HUES6 (cell line): ENCODE results near the gene DCBLD1.
"Not testable (repeated sequence)": the region's sequence is repeated elsewhere in the genome, so short reads cannot be mapped to it uniquely, and the experiment has no call there.

Source experiments
- H3K27ac ChIP-seq: 2 replicates; pipeline ENCODE4 v1.7.0; 2013; ENCODE audit warnings: low read depth, mild to moderate bottlenecking, low read length, inconsistent platforms
- H3K27me3 ChIP-seq: 2 replicates; pipeline ENCODE4 v1.6.1; 2013; ENCODE audit warnings: low read length; ENCODE audit not compliant: control insufficient read depth, insufficient read depth
- H3K36me3 ChIP-seq: 2 replicates; pipeline ENCODE4 v1.6.1; 2013; ENCODE audit warnings: low read length; ENCODE audit not compliant: control insufficient read depth, insufficient read depth
- H3K4me1 ChIP-seq: 2 replicates; pipeline ENCODE4 v1.6.1; 2013; ENCODE audit warnings: low read length; ENCODE audit not compliant: control insufficient read depth, insufficient read depth
- H3K4me3 ChIP-seq: 2 replicates; pipeline ENCODE4 v1.5.1; 2013; ENCODE audit warnings: low read depth, low read length
- H3K9ac ChIP-seq: one replicate; pipeline ENCODE4 v1.6.1; 2013; ENCODE audit warnings: mild to moderate bottlenecking, low read length
- H3K9me3 ChIP-seq: 2 replicates; pipeline ENCODE4 v1.6.1; 2013; ENCODE audit warnings: low read depth, low read length; ENCODE audit not compliant: control insufficient read depth, insufficient read depth

DCBLD1 gene

GRCh38 chr6:117512987-117513573, 30.6 kb downstream of the DCBLD1 start:
- H3K4me1 ChIP-seq = no peaks in the 10 kb centered on the region; the same call in 1 of the 2 replicates
- no peaks in the 10 kb centered on the region for H3K36me3 ChIP-seq
- H3K4me3 ChIP-seq = no peak overlapping the region
- H3K27ac ChIP-seq = no peak overlapping the region
- H3K9me3 ChIP-seq = no peaks in the 10 kb centered on the region
- no peak overlapping the region for H3K9ac ChIP-seq
- H3K27me3 ChIP-seq = no peaks in the 10 kb centered on the region

- H3K9ac ChIP-seq = no peak overlapping the region
- no peaks in the 10 kb centered on the region for H3K9me3 ChIP-seq
- no peak overlapping the region for H3K4me3 ChIP-seq
- no peaks in the 10 kb centered on the region; the same call in 1 of the 2 replicates for H3K4me1 ChIP-seq
- H3K36me3 ChIP-seq = no peaks in the 10 kb centered on the region
- no peaks in the 10 kb centered on the region for H3K27me3 ChIP-seq
- H3K27ac ChIP-seq = no peak overlapping the region
Measured at GRCh38 chr6:117513778-117514365, 31.4 kb downstream of the DCBLD1 start.

GRCh38 chr6:117514655-117515054, 32.2 kb downstream of the DCBLD1 start:
- Histone ChIP-seq H3K9ac (no peak overlapping the region), H3K4me3 (no peak overlapping the region), H3K27me3 (no peaks in the 10 kb centered on the region), H3K4me1 (no peaks in the 10 kb centered on the region; the same call in 1 of the 2 replicates), H3K27ac (no peak overlapping the region), H3K9me3 (no peaks in the 10 kb centered on the region), H3K36me3 (no peaks in the 10 kb centered on the region)

GRCh38 chr6:117515326-117515725, 32.9 kb downstream of the DCBLD1 start:
- no peaks in the 10 kb centered on the region for H3K27me3 ChIP-seq
- H3K36me3 ChIP-seq = no peaks in the 10 kb centered on the region
- H3K9me3 ChIP-seq = no peaks in the 10 kb centered on the region
- H3K4me3 ChIP-seq = no peak overlapping the region
- H3K4me1 ChIP-seq = no peaks in the 10 kb centered on the region; the same call in 1 of the 2 replicates
- no peak overlapping the region for H3K27ac ChIP-seq
- H3K9ac ChIP-seq = no peak overlapping the region

GRCh38 chr6:117517995-117518394, 35.5 kb downstream of the DCBLD1 start:
- not testable (repeated sequence) for H3K27me3 ChIP-seq, H3K36me3 ChIP-seq, H3K4me1 ChIP-seq

GRCh38 chr6:117518870-117519269, 36.4 kb downstream of the DCBLD1 start:
- Histone ChIP-seq H3K9me3 (no peaks in the 10 kb centered on the region), H3K9ac (no peak overlapping the region), H3K27ac (no peak overlapping the region), H3K4me3 (no peak overlapping the region), H3K36me3 (no peaks in the 10 kb centered on the region), H3K4me1 (no peaks in the 10 kb centered on the region), H3K27me3 (no peaks in the 10 kb centered on the region)

More at GRCh38 chr6:117517995-117518394, 35.5 kb downstream of the DCBLD1 start:
- H3K9me3 ChIP-seq, H3K9ac ChIP-seq, H3K27ac ChIP-seq, H3K4me3 ChIP-seq: not testable (repeated sequence)

- H3K9me3 ChIP-seq = no peaks in the 10 kb centered on the region
- H3K27ac ChIP-seq = no peak overlapping the region
- H3K4me3 ChIP-seq = no peak overlapping the region
- H3K9ac ChIP-seq = no peak overlapping the region
- no peaks in the 10 kb centered on the region for H3K27me3 ChIP-seq
- no peaks in the 10 kb centered on the region for H3K36me3 ChIP-seq
- H3K4me1 ChIP-seq = no peaks in the 10 kb centered on the region
Measured at GRCh38 chr6:117520603-117521395, 38.3 kb downstream of the DCBLD1 start.

GRCh38 chr6:117521791-117522502, 39.5 kb downstream of the DCBLD1 start:
- no peak overlapping the region for H3K27ac ChIP-seq
- no peak overlapping the region for H3K9ac ChIP-seq
- no peak overlapping the region for H3K4me3 ChIP-seq
- H3K4me1 ChIP-seq = no peaks in the 10 kb centered on the region
- H3K9me3 ChIP-seq = no peaks in the 10 kb centered on the region
- H3K27me3 ChIP-seq = no peaks in the 10 kb centered on the region
- H3K36me3 ChIP-seq = no peaks in the 10 kb centered on the region

GRCh38 chr6:117525607-117526006, 43.1 kb downstream of the DCBLD1 start:
- H3K4me1 ChIP-seq = no peaks in the 10 kb centered on the region; the same call in 1 of the 2 replicates
- H3K9me3 ChIP-seq = no peaks in the 10 kb centered on the region
- H3K27me3 ChIP-seq = no peaks in the 10 kb centered on the region
- no peak overlapping the region for H3K27ac ChIP-seq
- no peaks in the 10 kb centered on the region for H3K36me3 ChIP-seq
- H3K4me3 ChIP-seq = no peak overlapping the region
- no peak overlapping the region for H3K9ac ChIP-seq

- Histone ChIP-seq H3K9ac (no peak overlapping the region), H3K9me3 (no peaks in the 10 kb centered on the region), H3K27ac (no peak overlapping the region), H3K4me3 (no peak overlapping the region), H3K36me3 (no peaks in the 10 kb centered on the region), H3K27me3 (no peaks in the 10 kb centered on the region), H3K4me1 (no peaks in the 10 kb centered on the region; the same call in 1 of the 2 replicates)
Measured at GRCh38 chr6:117530467-117531242, 48.2 kb downstream of the DCBLD1 start.
